Measurements from ENCODE around the gene STK32B.

DNA sequence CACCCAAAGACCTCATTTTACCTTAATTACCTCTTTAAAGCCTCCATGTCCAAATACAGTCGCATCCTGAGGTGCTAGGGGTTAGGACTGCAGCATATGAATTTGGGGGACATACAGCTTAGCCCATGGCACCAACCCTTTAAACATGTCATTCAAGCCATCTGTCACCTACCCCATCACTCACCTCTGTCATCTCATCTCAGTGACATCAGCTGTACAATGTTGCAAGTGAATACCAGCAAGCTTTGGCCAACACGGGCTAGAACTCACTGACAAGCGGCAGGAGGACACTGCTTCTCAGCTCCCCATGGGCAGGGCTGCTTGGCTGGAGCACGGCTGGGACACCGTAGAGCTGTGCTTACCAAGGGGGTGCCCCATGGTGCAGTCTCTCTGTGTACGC lies 107.5 kb downstream of the STK32B start:
- TF ChIP-seq, protein P1, sequence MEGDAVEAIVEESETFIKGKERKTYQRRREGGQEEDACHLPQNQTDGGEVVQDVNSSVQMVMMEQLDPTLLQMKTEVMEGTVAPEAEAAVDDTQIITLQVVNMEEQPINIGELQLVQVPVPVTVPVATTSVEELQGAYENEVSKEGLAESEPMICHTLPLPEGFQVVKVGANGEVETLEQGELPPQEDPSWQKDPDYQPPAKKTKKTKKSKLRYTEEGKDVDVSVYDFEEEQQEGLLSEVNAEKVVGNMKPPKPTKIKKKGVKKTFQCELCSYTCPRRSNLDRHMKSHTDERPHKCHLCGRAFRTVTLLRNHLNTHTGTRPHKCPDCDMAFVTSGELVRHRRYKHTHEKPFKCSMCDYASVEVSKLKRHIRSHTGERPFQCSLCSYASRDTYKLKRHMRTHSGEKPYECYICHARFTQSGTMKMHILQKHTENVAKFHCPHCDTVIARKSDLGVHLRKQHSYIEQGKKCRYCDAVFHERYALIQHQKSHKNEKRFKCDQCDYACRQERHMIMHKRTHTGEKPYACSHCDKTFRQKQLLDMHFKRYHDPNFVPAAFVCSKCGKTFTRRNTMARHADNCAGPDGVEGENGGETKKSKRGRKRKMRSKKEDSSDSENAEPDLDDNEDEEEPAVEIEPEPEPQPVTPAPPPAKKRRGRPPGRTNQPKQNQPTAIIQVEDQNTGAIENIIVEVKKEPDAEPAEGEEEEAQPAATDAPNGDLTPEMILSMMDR (conservative IDR thresholded peaks at IDR 0.05; ENCODE audit: low read depth, low read length): no peak
- TF ChIP-seq EZH2 (IDR thresholded peaks at IDR 0.05; ENCODE audit: low read length, unreplicated experiment): no peak
